SK-N-SH treated with all-trans-retinoic acid at 6 μM for 48 hours (cell line): ENCODE results near the gene JOSD1.

Experiments used
- ATAC-seq: fragments of 200-7000 bp; cut with Tn5 transposase; 3 replicates; pipeline ENCODE4 v1.9.1; 2020; ENCODE audit warnings: mild to moderate bottlenecking, moderate library complexity
- ARNTL ChIP-seq: fragments of 450-650 bp; formaldehyde crosslinking; IDR thresholded peaks from 2 replicates; pipeline ENCODE4 v1.5.0; 2020; ENCODE audit warnings: low read depth, mild to moderate bottlenecking, moderate library complexity, borderline replicate concordance
- BACH2 ChIP-seq: fragments of 250-450 bp; sonication (Bioruptor Pico); IDR thresholded peaks from 2 replicates; pipeline ENCODE4 v1.9.0; 2021; ENCODE audit warnings: mild to moderate bottlenecking, borderline replicate concordance
- CREB5 ChIP-seq: fragments of 250-450 bp; sonication (Bioruptor Pico); IDR thresholded peaks from 2 replicates; pipeline ENCODE4 v1.5.1; 2020; ENCODE audit warnings: low read depth, mild to moderate bottlenecking, moderate library complexity
- CSRNP3 ChIP-seq: fragments of 250-450 bp; sonication (Bioruptor Pico); IDR thresholded peaks from 2 replicates; pipeline ENCODE4 v1.5.1; 2021; ENCODE audit warnings: mild to moderate bottlenecking, moderate library complexity
- ESRRG ChIP-seq: fragments of 250-450 bp; sonication (Bioruptor Pico); IDR thresholded peaks from 2 replicates; pipeline ENCODE4 v1.6.1; 2021; ENCODE audit warnings: mild to moderate bottlenecking
- GLIS3 ChIP-seq: fragments of 250-450 bp; sonication (Bioruptor Pico); IDR thresholded peaks from 2 replicates; pipeline ENCODE4 v1.5.0; 2020; ENCODE audit warnings: mild to moderate bottlenecking, moderate library complexity
- ISL1 ChIP-seq: fragments of 250-450 bp; sonication (Bioruptor Pico); IDR thresholded peaks from 2 replicates; pipeline ENCODE4 v2.1.2; 2022; ENCODE audit warnings: mild to moderate bottlenecking, moderate library complexity
- OSR1 ChIP-seq: fragments of 250-450 bp; sonication (Bioruptor Pico); IDR thresholded peaks from 2 replicates; pipeline ENCODE4 v1.8.0; 2022; ENCODE audit warnings: moderate library complexity, mild to moderate bottlenecking, inconsistent platforms
- RARB ChIP-seq: fragments of 250-450 bp; sonication (Bioruptor Pico); IDR thresholded peaks from 2 replicates; pipeline ENCODE4 v1.8.0; 2021; ENCODE audit warnings: mild to moderate bottlenecking, moderate library complexity
- SNAI2 ChIP-seq: fragments of 250-450 bp; sonication (Bioruptor Pico); IDR thresholded peaks from 2 replicates; pipeline ENCODE4 v1.5.0; 2020; ENCODE audit warnings: mild to moderate bottlenecking, moderate library complexity
- TOX ChIP-seq: fragments of 250-450 bp; sonication (Bioruptor Pico); IDR thresholded peaks from 2 replicates; pipeline ENCODE4 v1.8.0; 2021; ENCODE audit warnings: mild to moderate bottlenecking, moderate library complexity, borderline replicate concordance
- TSHZ2 ChIP-seq: fragments of 250-450 bp; sonication (Bioruptor Pico); IDR thresholded peaks from 2 replicates; pipeline ENCODE4 v1.5.0; 2020; ENCODE audit warnings: mild to moderate bottlenecking, moderate library complexity
- ZC3H10 ChIP-seq: fragments of 250-450 bp; sonication (Bioruptor Pico); IDR thresholded peaks from 2 replicates; pipeline ENCODE4 v1.5.1; 2021; ENCODE audit warnings: mild to moderate bottlenecking, moderate library complexity
- ZFP30 ChIP-seq: fragments of 450-650 bp; formaldehyde crosslinking; IDR thresholded peaks from 2 replicates; pipeline ENCODE4 v1.5.0; 2022; ENCODE audit warnings: mild to moderate bottlenecking, moderate library complexity
- ZNF565 ChIP-seq: fragments of 450-650 bp; formaldehyde crosslinking; conservative IDR thresholded peaks from 2 replicates; pipeline ENCODE4 v1.5.0; 2020; ENCODE audit warnings: low read depth, mild to moderate bottlenecking, moderate library complexity
- ZNF8 ChIP-seq: fragments of 450-650 bp; formaldehyde crosslinking; IDR thresholded peaks from 2 replicates; pipeline ENCODE4 v1.5.0; 2020; ENCODE audit warnings: mild to moderate bottlenecking, moderate library complexity
- TF ChIP-seq, protein P1 (sequence below): fragments of 250-450 bp; sonication (Bioruptor Pico); IDR thresholded peaks from 2 replicates; pipeline ENCODE4 v1.8.0; 2021; ENCODE audit warnings: low read depth, mild to moderate bottlenecking, moderate library complexity, borderline replicate concordance
- TF ChIP-seq, protein P2 (sequence below): fragments of 250-450 bp; sonication (Bioruptor Pico); IDR thresholded peaks from 2 replicates; pipeline ENCODE4 v1.8.0; 2020; ENCODE audit warnings: mild to moderate bottlenecking, moderate library complexity, borderline replicate concordance

The JOSD1 gene

DNA sequence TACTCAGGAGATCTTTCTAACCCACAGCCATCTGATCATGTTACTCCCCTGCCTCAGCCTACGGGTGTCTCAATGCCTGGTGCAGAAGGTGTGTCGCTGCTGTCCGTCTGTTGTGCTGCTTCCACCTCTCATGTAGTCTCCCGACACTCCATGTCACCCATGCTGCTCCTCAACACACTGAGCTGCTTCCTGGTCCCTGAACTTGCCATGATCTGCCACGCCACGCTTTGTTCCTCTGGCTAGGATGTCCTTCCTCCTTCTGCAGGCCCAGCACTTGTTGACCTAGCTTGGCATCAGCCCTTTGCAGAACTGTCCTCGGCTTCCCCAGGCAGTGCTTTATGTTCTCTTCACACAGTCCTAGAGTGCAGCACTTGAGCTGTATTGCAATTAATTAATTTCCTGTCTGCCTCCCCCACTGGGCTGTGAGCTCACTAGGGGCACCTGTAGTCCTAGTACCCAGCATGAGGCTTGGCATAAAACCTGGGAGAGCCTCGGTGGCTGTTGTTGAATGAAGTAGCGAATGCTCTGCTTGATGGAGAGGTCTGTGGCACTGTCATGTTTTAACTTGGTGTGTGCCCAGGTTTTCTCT, 14.5 kb upstream of the JOSD1 start:
- TF ChIP-seq ARNTL (no peak), RARB (CRISPR knock-in tag) (no peak), OSR1 (CRISPR knock-in tag) (no peak), ZC3H10 (CRISPR knock-in tag) (no peak), ZNF565 (no peak), BACH2 (CRISPR knock-in tag) (no peak), ZNF8 (CRISPR knock-in tag) (no peak), TSHZ2 (CRISPR knock-in tag) (no peak)
- TF ChIP-seq, protein P1, sequence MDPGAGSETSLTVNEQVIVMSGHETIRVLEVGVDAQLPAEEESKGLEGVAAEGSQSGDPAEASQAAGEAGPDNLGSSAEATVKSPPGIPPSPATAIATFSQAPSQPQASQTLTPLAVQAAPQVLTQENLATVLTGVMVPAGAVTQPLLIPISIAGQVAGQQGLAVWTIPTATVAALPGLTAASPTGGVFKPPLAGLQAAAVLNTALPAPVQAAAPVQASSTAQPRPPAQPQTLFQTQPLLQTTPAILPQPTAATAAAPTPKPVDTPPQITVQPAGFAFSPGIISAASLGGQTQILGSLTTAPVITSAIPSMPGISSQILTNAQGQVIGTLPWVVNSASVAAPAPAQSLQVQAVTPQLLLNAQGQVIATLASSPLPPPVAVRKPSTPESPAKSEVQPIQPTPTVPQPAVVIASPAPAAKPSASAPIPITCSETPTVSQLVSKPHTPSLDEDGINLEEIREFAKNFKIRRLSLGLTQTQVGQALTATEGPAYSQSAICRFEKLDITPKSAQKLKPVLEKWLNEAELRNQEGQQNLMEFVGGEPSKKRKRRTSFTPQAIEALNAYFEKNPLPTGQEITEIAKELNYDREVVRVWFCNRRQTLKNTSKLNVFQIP (CRISPR knock-in tag): no peak
- ATAC-seq: no peak

GRCh38 chr22:38713921-38714320, 13.2 kb upstream of the JOSD1 start:
- no peak for TF ChIP-seq ZNF8 (CRISPR knock-in tag)
- TF ChIP-seq ISL1 (CRISPR knock-in tag): no peak
- no peak for TF ChIP-seq GLIS3 (CRISPR knock-in tag)
- TF ChIP-seq ZFP30 (CRISPR knock-in tag): no peak
- ATAC-seq: no peak

DNA sequence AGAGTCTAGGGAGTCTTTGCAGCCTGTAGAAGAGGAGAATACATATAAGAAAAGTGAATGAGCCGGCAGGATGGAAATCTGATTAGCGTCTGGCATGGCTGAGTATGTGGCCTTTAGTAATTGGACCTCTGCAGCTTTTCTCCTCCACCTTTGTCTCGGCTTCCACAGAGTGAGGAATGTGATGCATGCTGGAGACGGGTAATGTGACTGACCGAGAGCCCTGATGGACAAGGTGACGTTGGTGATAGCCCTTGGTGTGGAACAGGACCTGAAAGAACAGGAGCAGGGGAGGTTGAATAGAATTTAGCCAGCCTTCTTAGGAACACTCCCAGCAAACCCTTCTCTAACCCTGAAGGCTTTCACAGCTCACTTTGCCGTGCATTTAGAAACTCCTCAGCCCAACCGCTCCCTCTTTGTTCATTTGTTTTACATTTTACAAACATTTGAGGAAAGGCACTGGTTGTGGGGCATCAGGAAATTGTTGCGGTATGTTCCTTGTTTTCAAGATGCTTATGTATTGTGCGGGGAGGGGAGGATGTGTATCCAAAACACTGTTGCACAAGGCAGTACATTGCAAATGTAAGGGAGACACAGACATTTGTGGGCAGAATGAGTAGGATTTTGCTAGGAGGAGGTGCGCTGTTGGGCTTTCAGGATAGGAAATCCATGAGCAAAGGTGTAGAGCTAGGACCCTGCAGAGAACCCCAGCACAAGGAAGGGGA, 11.9 kb upstream of the JOSD1 start:
- TF ChIP-seq BACH2 (CRISPR knock-in tag) (no peak), CSRNP3 (no peak), ARNTL (no peak), OSR1 (CRISPR knock-in tag) (no peak), TOX (CRISPR knock-in tag) (no peak), ESRRG (CRISPR knock-in tag) (no peak), CREB5 (CRISPR knock-in tag) (no peak), SNAI2 (no peak)
- TF ChIP-seq, protein P2, sequence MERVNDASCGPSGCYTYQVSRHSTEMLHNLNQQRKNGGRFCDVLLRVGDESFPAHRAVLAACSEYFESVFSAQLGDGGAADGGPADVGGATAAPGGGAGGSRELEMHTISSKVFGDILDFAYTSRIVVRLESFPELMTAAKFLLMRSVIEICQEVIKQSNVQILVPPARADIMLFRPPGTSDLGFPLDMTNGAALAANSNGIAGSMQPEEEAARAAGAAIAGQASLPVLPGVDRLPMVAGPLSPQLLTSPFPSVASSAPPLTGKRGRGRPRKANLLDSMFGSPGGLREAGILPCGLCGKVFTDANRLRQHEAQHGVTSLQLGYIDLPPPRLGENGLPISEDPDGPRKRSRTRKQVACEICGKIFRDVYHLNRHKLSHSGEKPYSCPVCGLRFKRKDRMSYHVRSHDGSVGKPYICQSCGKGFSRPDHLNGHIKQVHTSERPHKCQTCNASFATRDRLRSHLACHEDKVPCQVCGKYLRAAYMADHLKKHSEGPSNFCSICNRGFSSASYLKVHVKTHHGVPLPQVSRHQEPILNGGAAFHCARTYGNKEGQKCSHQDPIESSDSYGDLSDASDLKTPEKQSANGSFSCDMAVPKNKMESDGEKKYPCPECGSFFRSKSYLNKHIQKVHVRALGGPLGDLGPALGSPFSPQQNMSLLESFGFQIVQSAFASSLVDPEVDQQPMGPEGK: no peak
- TF ChIP-seq, protein P1 (CRISPR knock-in tag): no peak
- ATAC-seq: no peak
